Fibroblast of skin of left biceps (primary cell): ENCODE data around the gene CD33.

ENCODE experiments used
- DNase-seq, 2 experiments: peaks; one replicate each; pipeline ENCODE4 v3.0.0-alpha.2; 2013; ENCODE audit warnings: low read depth in 2 of 2

CD33 gene

GRCh38 chr19:51258165-51259160 lies 33.6 kb downstream of the CD33 start:
- DNase-seq, result no peak

GRCh38 chr19:51259348-51260245 lies 34.7 kb downstream of the CD33 start:
- DNase-seq, result no peak

GRCh38 chr19:51263808-51264207 lies 38.9 kb downstream of the CD33 start:
- no peak for DNase-seq

- DNase-seq, result no peak
These were observed 46.2 kb downstream of the CD33 start for GRCh38 chr19:51271067-51271466.

- DNase-seq, result no peak
These were observed 47.4 kb downstream of the CD33 start for GRCh38 chr19:51272183-51272810.

- DNase-seq, result no peak
These were observed 49.3 kb downstream of the CD33 start for GRCh38 chr19:51274049-51274770.

GRCh38 chr19:51277112-51277511 lies 52.2 kb downstream of the CD33 start:
- no peak for DNase-seq

- no peak for DNase-seq
These were observed 57.5 kb downstream of the CD33 start for GRCh38 chr19:51282335-51282734.

- DNase-seq, result no peak
These were observed 60.8 kb downstream of the CD33 start for GRCh38 chr19:51285682-51286081.
